ENCODE measurements around the gene MC5R.

Gene MC5R

GRCh38 chr18:13810950-13811485 is 12.9 kb upstream of the MC5R start:
- TF ChIP-seq, protein P1, sequence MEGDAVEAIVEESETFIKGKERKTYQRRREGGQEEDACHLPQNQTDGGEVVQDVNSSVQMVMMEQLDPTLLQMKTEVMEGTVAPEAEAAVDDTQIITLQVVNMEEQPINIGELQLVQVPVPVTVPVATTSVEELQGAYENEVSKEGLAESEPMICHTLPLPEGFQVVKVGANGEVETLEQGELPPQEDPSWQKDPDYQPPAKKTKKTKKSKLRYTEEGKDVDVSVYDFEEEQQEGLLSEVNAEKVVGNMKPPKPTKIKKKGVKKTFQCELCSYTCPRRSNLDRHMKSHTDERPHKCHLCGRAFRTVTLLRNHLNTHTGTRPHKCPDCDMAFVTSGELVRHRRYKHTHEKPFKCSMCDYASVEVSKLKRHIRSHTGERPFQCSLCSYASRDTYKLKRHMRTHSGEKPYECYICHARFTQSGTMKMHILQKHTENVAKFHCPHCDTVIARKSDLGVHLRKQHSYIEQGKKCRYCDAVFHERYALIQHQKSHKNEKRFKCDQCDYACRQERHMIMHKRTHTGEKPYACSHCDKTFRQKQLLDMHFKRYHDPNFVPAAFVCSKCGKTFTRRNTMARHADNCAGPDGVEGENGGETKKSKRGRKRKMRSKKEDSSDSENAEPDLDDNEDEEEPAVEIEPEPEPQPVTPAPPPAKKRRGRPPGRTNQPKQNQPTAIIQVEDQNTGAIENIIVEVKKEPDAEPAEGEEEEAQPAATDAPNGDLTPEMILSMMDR (conservative IDR thresholded peaks at IDR 0.05; ENCODE audit: low read length): no peak
- DNase-seq (ENCODE audit: low read depth): no peak
- no peak overlapping the region for H3K4me3 ChIP-seq (ENCODE audit: low read length)

DNA sequence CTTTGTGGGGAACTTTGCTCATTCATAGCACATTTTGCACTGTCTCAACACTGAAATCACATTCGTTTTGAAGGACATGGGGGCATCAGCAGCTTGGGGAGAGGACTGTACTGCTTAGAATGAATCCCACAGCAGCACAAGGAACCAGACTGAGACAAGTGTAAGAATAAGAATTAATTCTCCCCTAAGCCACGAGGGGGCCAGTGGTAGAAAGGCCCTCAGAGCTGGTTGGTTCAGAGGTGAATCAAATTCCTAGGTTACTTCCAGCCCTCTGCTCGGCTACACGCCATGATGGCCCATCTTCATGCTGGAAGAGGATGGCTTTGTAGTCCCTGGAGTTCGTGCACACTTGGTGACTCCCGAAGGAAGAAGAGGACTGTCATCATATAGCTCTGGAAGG is 12.0 kb upstream of the MC5R start:
- DNase-seq (ENCODE audit: low read depth): no peak
- no peak overlapping the region for H3K4me3 ChIP-seq (ENCODE audit: low read length)
- TF ChIP-seq, protein P1 (conservative IDR thresholded peaks at IDR 0.05; ENCODE audit: low read length): no peak; the same call in 1 of the 2 replicates

- peak; percentile 54 for DNase-seq (ENCODE audit: low read depth)
- TF ChIP-seq, protein P1 (conservative IDR thresholded peaks at IDR 0.05; ENCODE audit: low read length): peak; percentile 91
- no peak overlapping the region for H3K4me3 ChIP-seq (ENCODE audit: low read length)
Measured at GRCh38 chr18:13813271-13813849, 10.6 kb upstream of the MC5R start.

GRCh38 chr18:13826209-13826608 is 2.3 kb downstream of the MC5R start:
- TF ChIP-seq, protein P1 (conservative IDR thresholded peaks at IDR 0.05; ENCODE audit: low read length): no peak
- no peak overlapping the region for H3K4me3 ChIP-seq (ENCODE audit: low read length)
- DNase-seq (ENCODE audit: low read depth): no peak

DNA sequence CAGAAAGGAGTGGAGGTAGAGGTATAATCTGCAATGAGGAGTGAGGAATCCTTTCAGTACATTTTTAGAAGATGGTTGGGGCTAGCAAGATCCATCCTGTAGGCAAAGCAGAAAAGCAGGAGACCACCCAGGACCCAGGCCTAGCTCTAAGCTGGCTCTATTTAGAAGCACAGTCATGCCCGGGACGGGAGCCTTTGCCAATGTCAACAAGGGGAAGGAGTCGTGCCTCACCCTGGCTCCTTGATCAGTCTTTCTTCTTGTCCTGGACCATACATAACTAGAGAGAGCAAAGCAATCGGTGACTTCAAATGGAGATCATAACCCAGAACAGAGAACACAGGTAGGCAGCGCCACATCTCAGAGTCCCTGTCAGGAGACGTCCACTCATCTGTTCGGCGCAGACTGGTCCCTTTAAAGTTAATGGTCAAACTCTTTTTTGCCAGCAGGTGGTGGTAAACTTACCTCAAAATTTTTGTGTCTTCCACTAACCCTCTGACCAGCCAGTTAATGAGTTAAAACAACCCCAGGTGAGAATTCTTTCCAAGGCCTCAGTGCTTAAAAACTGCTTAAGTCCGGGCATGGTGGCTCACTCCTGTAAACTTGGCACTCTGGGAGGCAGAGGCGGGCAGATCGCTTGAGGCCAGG is 8.0 kb downstream of the MC5R start:
- no peak overlapping the region for H3K4me3 ChIP-seq (ENCODE audit: low read length)
- DNase-seq (ENCODE audit: low read depth): no peak
- TF ChIP-seq, protein P1 (conservative IDR thresholded peaks at IDR 0.05; ENCODE audit: low read length): no peak

DNA sequence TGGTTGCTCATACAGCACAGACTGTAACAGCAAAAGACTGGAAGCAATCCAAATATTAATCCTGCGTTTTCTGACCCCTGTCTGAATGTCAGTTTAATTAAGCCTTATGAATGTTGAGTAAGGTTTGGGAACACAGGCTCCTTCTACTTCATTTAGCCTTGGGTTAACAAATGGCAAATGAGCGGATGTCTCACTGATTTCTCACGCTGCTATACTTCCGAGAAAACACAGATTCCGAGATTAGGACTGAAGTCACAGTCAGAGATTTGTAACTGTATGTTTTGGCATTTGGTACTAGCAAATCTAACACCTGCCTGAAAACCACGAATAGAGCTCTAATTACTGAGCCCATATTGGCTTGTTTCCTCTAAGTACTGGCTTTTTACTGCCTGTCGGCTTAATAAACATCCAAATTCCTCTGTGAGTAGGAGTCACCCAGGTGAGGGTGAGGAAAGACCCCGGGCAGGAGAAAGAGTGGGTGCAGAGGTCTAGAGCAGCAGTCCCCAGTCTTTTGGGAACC is 10.6 kb downstream of the MC5R start:
- no peak overlapping the region for H3K4me3 ChIP-seq (ENCODE audit: low read length)
- TF ChIP-seq, protein P1 (conservative IDR thresholded peaks at IDR 0.05; ENCODE audit: low read length): no peak
- no peak for DNase-seq (ENCODE audit: low read depth)

GRCh38 chr18:13835202-13835601 is 11.3 kb downstream of the MC5R start:
- TF ChIP-seq, protein P1 (conservative IDR thresholded peaks at IDR 0.05; ENCODE audit: low read length): no peak
- no peak for DNase-seq (ENCODE audit: low read depth)
- H3K4me3 ChIP-seq (ENCODE audit: low read length): no peak overlapping the region

All from AG10803 (cell line).